HFF-Myc (cell line): ENCODE results near the gene KCTD14.
A peak's percentile ranks its signal among the peaks of the same experiment; 100 is the strongest.

Experiments
- DNase-seq: peaks from one replicate; pipeline ENCODE4 v3.0.0-alpha.2; 2011; ENCODE audit warnings: low read depth; ENCODE audit errors: extremely low read depth
- H3K4me3 ChIP-seq: replicated peaks from 2 replicates; pipeline ENCODE4 v1.5.1; 2011; ENCODE audit warnings: low read depth, mild to moderate bottlenecking, control low read depth, low read length
- CTCF ChIP-seq: IDR thresholded peaks from 2 replicates; pipeline ENCODE4 v1.5.1; 2012; ENCODE audit warnings: mild to moderate bottlenecking, low read depth, low read length, control low read depth; ENCODE audit errors: missing control alignments

Gene KCTD14

GRCh38 chr11:78022397-78023396, at the start of gene KCTD14:
Gene KCTD14, minus strand, starts transcription at chr11:78023276. Its CDS starts 27 bp downstream, at chr11:78023249.
- H3K4me3 ChIP-seq = peak within 1 kb of the TSS; percentile 43
- no peak for TF ChIP-seq CTCF
- DNase-seq = no peak

GRCh38 chr11:78072455-78072854, 49.4 kb upstream of the KCTD14 start:
- H3K4me3 ChIP-seq = no peak overlapping the region
- TF ChIP-seq CTCF = no peak
- no peak for DNase-seq

- DNase-seq = no peak
- H3K4me3 ChIP-seq = no peak overlapping the region
- no peak for TF ChIP-seq CTCF
Observed at GRCh38 chr11:78071717-78072116, 48.6 kb upstream of the KCTD14 start.

- DNase-seq = no peak
- H3K4me3 ChIP-seq = no peak overlapping the region
- no peak for TF ChIP-seq CTCF
Observed at GRCh38 chr11:78070621-78071020, 47.5 kb upstream of the KCTD14 start.

- no peak for DNase-seq
- no peak for TF ChIP-seq CTCF
- no peak overlapping the region for H3K4me3 ChIP-seq
Observed at GRCh38 chr11:78069465-78069864, 46.4 kb upstream of the KCTD14 start.

GRCh38 chr11:78067704-78068103, 44.6 kb upstream of the KCTD14 start:
- no peak for TF ChIP-seq CTCF
- no peak overlapping the region for H3K4me3 ChIP-seq
- DNase-seq = no peak

- no peak for DNase-seq
- no peak overlapping the region for H3K4me3 ChIP-seq
- no peak for TF ChIP-seq CTCF
Observed at GRCh38 chr11:78066471-78066870, 43.4 kb upstream of the KCTD14 start.
